GM18861 (cell line): ENCODE data around the gene CMTM1.
"Not testable (repeated sequence)": the region's sequence is repeated elsewhere in the genome, so short reads cannot be mapped to it uniquely, and the experiment has no call there.

ENCODE experiments used
- ATAC-seq: cut with Tn5 transposase; IDR thresholded peaks from one replicate; pipeline ENCODE4 v1.9.1; 2021; ENCODE audit not compliant: unreplicated experiment

The CMTM1 gene

DNA sequence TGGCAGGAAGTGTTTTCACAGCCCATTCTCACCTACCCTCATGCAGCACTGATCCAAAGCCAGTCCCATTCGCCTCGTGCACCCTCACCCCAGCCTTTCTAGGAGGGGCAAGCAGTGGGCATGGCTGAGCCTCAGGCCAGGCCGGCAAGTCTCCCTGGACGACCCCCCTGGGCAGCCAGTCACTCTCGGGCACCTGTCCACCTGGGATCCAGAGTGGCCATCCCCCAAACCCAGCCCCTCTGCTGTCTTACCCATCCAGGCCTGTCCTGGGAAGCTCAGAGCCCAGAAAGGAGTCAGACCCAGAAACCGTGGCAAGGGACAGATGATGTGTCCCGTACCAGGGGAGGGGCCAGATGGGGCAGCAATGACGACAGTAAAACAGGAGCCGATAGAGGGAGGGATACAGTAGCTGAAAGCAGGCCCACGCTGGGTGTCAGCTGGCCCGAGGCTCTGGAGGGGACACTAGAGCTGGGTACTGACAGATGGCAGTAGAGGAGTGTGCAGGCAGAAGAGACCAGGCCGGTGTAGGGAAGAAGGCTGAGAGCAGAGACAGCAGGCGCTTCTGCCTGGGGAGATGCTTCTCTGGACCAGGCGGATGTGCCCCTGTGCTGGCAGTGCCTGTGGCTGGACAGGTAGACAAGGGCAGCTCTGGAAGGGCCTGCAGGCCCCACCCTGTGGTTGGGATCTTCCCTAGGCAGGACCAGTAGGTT is 44.0 kb downstream of the CMTM1 start:
- no peak for ATAC-seq

DNA sequence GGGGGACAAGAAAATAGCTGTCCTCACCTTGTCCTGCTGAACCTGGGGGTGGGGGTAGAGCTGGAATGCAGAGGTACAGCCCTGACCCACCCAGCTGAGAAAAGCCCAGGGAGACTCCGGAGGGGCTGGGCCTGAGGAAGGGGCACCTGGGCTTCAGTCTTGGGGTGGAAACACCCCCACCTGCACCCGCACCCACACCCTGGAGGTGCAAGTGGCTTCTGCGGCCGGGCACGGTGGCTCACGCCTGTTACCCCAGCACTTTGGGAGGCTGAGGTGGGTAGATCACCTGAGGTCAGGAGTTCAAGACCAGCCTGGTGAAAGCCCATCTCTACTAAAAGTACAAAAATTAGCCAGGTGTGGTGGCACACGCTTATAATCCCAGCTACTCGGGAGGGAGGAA is 45.7 kb downstream of the CMTM1 start:
- not testable (repeated sequence) for ATAC-seq

DNA sequence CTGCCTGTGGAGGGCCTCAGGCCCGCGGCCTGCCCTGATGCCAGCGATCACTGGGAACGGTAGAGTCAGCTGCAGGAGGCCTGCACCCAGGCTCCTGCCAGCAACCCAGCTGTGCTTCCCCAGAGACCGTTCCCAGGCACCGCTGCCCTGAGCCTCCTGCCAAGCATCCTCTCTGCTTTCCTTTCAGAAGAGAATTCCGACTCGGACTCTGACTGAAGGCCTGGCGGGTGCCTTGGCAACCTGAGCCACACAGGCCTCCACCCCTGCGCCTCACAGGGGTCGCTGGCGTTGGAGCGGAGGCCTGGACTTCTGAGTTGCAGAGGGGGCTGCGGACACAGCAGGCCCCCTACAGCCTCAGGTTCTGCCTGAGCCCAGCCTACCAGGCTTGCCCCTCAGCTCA is 46.2 kb downstream of the CMTM1 start:
- no peak for ATAC-seq

DNA sequence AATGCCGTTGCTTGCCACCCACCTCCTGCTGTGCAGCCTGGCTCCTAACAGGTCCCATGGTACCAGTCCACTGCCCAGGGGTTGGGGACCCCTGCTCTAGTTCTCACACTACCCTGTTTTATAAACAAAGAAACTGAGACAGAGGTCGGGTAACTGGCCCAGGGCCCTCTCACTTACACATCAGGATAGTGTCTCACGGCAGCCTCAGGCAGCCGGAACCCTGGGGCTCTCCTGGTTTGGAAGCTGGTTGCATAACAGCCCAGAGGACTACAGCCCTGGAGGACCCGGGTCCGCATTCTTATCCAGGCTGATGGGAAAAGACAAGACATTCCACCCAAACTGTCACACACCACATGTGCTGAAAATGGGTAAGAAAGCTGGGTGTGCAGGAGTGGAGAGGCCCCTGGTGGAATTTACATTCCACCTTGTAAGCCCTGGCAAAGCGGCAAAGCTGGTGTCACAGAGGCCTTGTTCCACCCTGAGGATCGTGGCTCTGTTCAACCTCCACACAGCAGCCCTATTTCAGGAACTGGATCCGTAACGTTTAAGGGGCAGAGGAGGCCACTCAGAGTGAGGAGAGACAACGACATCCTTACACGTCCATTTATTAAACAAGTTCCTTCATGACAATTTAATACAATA is 48.0 kb downstream of the CMTM1 start:
- ATAC-seq, result no peak

DNA sequence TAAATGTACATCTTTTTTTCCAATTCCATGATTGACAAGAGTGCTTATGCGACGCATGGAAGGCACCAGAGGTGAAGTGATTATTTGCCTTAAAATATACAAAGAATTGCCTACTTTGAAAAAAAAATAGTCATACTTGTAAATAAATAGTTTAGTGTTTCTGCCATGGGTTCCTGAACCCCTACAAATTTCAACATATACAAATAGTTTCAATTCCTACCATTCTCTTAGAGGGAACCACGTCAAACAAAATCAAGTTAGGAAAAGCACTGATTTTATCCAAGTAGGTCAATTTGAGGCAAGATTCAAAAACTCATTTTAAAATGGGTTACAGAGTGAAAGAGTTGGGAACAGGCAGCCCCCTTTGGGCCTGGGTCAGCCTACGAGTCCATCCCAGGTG is 49.9 kb downstream of the CMTM1 start:
- no peak for ATAC-seq

DNA sequence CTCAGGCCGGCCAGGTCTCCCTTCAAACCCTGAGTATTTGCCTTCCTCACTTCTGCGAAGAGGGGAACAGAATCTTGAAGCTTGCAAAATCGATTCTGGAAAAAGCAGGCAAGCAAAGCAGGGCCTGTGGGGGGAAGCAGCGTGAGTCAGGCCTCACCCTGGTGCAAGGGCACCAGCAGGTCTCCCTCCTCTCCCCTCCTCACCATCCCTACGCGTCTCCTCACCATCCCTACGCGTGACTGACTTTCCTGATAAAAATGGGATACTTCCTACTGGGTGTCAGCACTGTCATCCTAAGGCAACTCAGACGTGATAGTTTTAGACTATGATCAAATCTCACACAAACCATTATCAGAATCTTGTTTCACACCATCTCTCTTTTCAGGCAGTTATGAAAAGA is 50.4 kb downstream of the CMTM1 start:
- no peak for ATAC-seq

DNA sequence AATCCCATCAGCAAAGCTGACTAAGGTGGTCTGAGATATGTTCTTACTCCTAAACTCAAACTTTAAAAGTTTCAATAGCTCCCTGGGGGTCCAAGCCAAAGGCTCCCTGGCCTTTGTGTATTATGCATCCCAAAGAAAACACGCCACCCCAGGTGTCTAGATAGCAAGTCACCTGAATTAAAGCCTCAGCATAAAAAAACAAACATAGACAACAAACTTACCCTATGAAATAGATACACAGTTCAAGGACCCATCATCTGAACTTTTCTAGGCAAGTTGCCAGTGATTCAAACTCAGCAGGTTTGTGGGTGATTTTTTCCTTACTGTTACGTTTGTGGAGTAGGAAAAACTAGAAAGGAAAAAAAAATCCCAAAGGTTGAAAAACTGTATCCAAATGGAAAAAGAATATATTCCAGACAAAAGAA is 50.8 kb downstream of the CMTM1 start:
- ATAC-seq, result no peak

DNA sequence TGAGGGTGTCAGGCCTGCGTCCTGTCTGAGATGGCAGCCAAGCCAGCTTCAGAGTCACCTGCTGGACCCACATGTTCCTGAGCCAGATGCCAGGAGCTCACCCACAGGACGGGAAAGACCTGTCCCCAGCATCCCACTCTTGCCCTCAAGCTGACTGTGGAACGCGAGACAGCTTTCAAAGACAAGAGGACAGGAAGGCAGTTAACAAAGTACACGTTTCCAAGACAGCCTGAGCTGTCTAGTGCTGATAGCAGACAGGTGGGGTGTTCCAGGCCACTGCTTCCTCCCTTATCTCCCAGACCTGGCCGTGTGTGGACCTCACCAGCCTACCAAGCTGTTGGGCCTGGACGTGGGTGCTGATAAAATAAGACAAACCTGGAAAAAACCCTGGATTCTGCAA is 51.5 kb downstream of the CMTM1 start:
- ATAC-seq, result no peak

DNA sequence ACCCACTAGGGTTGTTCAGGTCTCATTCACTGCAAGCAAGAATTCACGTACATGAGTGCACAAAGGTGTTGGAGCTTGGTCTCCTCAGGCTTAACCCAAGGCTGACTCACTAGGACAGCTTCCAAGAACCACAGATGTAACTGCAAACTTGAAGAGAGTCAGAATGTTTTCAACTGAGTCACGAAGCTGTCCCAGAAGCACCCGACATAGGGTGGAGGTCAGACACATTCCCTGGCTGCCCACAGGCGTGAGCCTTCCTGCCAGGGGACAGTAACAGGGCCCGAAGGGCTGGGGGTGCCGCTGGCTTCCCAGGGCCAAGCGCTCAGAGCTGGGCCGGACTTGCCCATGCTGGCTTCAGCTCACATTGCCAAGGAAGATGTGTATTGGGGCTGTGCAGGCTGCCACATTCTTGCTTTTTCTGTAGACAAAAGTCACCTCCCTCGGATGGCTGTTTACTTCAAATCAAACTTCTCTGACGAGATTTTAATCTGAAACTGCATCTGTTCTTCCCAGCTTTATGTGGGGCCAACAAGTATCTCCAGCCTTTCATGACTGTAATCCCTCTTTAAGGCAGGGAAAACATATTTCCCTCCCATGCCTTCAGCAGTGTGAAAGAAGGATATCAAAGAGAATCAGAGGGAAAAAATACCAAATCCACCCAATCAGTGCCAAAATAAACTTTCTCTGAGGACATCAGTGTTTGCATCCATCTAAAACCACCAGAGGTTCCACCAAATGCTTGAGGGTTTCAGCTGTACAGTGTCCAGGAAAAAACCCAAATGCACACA is 52.5 kb downstream of the CMTM1 start:
- no peak for ATAC-seq

DNA sequence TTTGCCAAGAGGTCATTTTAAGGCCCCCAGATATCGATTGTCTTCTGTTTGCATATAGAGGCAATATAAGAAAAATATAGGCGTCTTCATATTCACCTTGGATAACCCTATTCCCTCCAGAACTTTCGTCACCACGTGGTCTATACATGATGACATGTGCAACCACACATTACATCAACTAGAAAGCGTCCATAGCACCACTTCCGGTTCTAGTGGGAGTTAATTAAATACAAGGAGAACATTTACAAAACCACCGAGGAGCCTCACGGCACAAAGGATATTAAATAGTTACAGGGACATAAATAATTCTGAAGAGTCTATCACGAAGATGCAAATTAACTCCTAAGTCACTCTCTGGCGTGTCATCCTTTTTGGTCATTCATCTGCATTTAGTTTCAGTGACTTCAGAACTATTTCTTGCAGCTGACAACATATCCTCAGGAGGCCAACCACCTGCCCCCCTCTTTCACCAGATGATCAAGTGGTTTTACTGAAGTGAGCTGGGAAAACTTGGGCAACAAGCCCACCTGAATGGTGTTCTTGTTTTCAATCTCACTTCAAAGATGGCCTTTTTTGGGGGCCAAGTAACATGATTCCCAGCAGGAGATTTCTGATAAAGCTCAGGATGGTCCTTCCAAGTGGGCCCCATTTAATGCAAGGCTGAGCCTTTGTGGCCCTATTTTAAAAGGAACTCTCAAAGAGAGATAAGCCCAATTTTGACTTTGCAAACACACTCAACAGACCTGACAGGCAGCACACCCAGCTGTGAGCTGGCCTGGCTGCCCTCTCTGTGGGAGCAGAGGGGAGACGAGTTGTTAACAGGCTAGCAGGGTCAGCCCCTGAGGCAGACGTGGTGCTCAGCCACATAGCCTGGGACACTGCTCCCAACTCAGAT is 53.5 kb downstream of the CMTM1 start:
- no peak for ATAC-seq

DNA sequence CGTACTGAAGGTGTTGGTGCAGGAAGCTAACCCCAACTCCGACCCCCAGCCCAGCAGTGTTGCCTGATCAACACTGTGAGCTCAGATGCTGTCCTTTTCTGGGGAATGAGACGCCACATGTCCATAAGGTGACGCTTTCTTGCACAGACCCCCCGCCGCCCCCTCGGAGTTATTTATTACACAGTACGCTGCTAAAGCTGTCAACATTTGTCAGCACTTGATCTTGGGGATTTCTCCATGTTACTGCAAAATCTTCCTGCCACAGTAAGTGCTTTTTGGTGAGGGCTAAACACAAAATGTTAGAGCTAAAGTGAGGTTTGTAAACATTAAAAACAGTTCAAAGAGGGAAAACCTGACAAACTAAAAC is 54.2 kb downstream of the CMTM1 start:
- no peak for ATAC-seq

DNA sequence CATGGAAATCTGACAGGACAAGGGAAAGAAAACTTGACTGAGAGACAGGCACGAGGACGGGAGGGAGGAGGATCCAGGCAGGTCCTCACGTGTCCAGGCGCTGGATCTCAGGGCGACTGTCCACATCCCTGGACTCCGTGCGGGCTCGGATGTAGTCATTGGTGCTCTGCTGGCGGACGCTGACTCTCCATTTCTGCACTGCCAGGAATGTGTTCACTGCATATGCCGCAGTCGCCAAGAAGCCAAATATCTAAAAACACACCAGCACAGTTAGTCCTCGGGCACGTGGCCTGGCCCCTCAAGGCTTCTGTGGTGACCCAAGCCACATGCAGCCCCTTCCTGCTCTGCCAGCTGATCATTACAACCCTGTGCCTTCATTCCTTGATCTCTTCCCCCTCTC is 55.7 kb downstream of the CMTM1 start:
- ATAC-seq, result no peak

DNA sequence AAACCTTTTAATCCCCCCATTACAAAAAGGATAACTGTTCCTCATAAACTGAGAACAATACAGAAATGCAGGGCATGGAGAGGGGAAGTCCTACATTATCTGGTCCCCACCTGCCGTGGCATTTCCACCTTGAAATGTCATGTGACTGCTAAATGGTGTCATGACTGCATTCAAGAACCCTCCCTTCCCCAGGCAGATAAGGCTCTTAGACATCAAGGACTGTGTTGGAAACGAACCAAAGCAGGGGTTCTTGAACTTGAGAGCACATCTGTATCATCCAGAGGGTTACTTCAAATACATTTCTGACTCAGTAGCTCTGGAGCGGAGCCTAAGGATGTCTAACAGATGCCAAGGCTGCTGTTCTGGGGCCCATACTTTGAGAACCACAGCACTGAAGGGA is 56.6 kb downstream of the CMTM1 start:
- ATAC-seq, result no peak

DNA sequence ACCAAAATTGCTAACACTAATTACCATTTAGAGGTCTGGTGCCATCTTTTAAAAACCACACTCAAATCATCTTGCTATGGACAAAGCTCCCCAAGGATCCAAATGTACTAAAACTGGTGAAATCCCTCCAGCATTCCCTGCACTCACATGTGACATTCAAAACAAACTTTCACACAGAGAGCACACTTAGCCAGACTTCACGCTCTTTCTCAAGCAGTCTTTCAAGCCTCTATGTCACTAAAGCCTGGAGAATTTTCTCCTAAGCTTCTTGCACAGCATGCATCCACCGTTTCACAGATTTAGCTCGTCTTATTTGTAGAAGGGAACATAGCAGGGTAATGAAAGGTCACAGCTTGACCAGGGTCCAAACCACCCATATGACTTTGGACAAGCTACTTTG is 57.5 kb downstream of the CMTM1 start:
- no peak for ATAC-seq

DNA sequence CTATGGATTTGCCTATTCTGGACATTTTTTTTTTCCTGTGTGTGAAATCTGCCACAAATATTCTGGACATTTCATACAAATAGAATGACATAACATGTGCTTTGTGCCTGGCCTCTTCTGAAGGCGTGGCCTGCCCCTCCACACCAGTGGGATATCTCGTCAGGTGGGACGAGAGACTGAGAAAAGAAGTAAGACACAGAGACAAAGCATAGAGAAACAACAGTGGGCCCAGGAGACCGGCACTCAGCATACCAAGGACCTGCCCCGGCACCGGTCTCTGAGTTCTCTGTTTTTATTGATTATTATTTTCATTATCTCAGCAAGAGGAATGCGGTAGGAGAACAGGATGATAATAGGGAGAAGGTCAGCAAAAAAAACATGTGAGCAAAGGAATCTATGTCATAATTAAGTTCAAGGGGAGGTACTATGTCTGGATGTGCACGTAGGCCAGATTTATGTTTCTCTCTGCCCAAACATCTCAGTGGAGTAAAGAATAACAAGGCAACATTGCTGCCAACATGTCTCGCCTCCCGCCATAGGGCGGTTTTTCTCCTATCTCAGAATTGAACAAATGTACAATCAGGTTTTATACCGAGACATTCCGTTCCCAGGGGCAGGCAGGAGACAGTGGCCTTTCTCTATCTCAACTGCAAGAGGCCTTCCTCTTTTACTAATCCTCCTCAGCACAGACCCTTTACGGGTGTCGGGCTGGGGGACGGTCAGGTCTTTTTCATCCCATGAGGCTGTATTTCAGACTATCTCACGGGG is 61.6 kb downstream of the CMTM1 start:
- ATAC-seq, result not testable (repeated sequence)
